C4-2B (cell line): ENCODE measurements around the gene PTGR2.
"Not testable (repeated sequence)": the region's sequence is repeated elsewhere in the genome, so short reads cannot be mapped to it uniquely, and the experiment has no call there.

Source experiments
- H3K27ac ChIP-seq: fragments of 450-650 bp; 2 replicates; pipeline ENCODE4 v1.5.1; 2017
- CTCF ChIP-seq: fragments of 450-650 bp; conservative IDR thresholded peaks from 2 replicates; pipeline ENCODE4 v1.5.1; 2017; ENCODE audit warnings: mild to moderate bottlenecking
- ZFX ChIP-seq: fragments of 450-650 bp; IDR thresholded peaks from 2 replicates; pipeline ENCODE4 v1.6.1; 2017

Gene PTGR2

GRCh38 chr14:73861073-73861472, 9.4 kb downstream of the PTGR2 start:
- TF ChIP-seq ZFX (no peak), CTCF (no peak)
- no peak overlapping the region for H3K27ac ChIP-seq

- TF ChIP-seq ZFX (no peak), CTCF (no peak)
- H3K27ac ChIP-seq, result no peak overlapping the region
Measured at GRCh38 chr14:73862480-73862879, 10.8 kb downstream of the PTGR2 start.

- no peak for TF ChIP-seq CTCF
- TF ChIP-seq ZFX, result no peak
- no peak overlapping the region for H3K27ac ChIP-seq
Measured at GRCh38 chr14:73863209-73863608, 11.6 kb downstream of the PTGR2 start.

GRCh38 chr14:73865534-73866113, 14.0 kb downstream of the PTGR2 start:
- H3K27ac ChIP-seq, result no peak overlapping the region
- TF ChIP-seq ZFX (no peak), CTCF (no peak)

- H3K27ac ChIP-seq, result not testable (repeated sequence)
Measured at GRCh38 chr14:73869754-73870153, 18.1 kb downstream of the PTGR2 start.

- TF ChIP-seq ZFX (no peak), CTCF (no peak)
Measured at GRCh38 chr14:73870525-73871235, 19.0 kb downstream of the PTGR2 start.

GRCh38 chr14:73873660-73874059, 22.0 kb downstream of the PTGR2 start:
- no peak overlapping the region for H3K27ac ChIP-seq

More at GRCh38 chr14:73870525-73871235, 19.0 kb downstream of the PTGR2 start:
- H3K27ac ChIP-seq, result no peak overlapping the region

More at GRCh38 chr14:73873660-73874059, 22.0 kb downstream of the PTGR2 start:
- TF ChIP-seq ZFX (no peak), CTCF (no peak)
